SH-SY5Y (cell line): ENCODE results near the gene ARL2.

Source experiments
- GATA2 ChIP-seq: IDR thresholded peaks from 2 replicates; pipeline ENCODE4 v1.6.1; 2011; ENCODE audit warnings: mild to moderate bottlenecking, low read depth, low read length
- GATA3 ChIP-seq: IDR thresholded peaks from 2 replicates; pipeline ENCODE4 v1.6.1; 2011; ENCODE audit warnings: low read depth, mild to moderate bottlenecking, low read length, moderate library complexity

DNA sequence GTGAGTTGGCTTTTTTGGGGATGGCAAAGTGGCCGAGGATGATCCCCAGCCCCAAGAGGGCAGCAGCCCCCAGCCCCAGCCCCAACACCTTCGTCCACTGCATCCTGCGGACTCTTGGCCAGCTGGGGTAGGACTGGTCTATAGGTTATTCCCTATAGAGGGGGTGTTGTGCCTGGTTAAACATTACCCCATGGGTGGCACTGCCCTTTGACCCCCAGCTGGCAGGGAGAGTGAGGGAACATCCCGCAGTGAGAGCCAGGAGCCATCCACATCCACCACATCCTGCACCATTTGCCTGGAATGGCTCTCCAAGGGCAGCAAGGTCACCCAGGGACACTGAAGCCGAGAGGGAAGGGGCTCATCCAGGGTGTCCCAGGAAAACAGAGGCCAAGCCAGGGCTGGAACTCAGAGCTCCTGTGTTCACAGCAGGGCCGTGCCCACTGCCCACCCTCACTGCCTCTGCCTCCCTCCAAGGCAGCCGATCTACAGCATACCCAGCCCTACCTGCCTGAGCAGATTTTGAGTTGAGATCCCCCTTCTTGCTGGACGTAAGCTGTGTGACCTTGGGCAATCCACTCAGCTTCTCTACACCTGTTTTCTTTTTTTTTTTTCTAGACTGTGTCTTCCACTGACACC, 44.6 kb downstream of the ARL2 start, which contains the start of gene NAALADL1:
- no peak for TF ChIP-seq GATA2
- TF ChIP-seq GATA3: no peak
